GM12874 (cell line): ENCODE results near the gene PSEN1.

Experiments used
- CTCF ChIP-seq: IDR thresholded peaks from 2 replicates; pipeline ENCODE4 v1.5.1; 2011; ENCODE audit warnings: low read depth, mild to moderate bottlenecking, control low read depth, low read length, moderate library complexity; ENCODE audit not compliant: insufficient read depth

PSEN1 gene

GRCh38 chr14:73136387-73137225 lies at the start of gene PSEN1:
PSEN1 (plus strand) TSS chr14:73136507; CDS start chr14:73148020, 11,513 bp downstream.
- no peak for TF ChIP-seq CTCF

DNA sequence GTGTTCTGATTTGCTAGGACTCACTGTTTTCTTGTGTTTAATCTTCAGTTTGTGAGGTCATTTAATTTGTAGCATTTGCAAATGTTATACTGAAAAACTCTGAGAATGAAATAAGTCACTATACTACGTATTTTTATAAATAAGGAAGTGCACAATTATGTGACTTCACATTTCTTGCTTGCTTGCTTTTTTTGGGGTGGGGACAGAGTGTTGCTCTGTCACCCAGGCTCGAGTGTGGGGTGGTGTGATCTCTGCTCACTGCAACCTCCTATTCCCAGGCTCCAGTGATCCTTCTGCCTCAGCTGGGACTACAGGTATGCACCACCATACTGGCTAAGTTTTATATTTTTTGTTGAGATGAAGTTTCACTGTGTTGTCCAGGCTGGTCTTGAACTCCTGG lies 45.3 kb upstream of the PSEN1 start:
- no peak for TF ChIP-seq CTCF

- TF ChIP-seq CTCF: no peak
These were observed 38.9 kb upstream of the PSEN1 start for GRCh38 chr14:73097421-73097820.

GRCh38 chr14:73100334-73100733 lies 36.0 kb upstream of the PSEN1 start:
- no peak for TF ChIP-seq CTCF

GRCh38 chr14:73102806-73103497 lies 33.4 kb upstream of the PSEN1 start:
- TF ChIP-seq CTCF: no peak

DNA sequence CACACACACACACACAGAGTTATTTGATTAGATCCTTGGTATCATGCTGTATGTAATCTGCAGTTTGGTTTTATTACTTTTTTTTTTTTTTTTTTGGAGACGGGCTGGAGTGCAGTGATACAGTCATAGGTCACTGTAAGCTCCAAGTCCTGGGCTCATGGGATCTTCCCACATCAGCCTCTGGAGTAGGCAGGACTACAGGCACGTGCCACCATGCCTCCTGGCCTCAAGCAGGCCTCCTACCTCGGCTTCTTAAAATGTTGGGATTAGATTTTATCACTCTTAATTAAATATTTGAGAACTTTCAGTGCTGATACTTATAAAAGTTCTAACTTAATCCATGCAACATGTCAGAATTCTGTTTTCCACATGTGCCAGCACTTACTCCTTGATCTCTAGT lies 31.3 kb upstream of the PSEN1 start:
- no peak for TF ChIP-seq CTCF

DNA sequence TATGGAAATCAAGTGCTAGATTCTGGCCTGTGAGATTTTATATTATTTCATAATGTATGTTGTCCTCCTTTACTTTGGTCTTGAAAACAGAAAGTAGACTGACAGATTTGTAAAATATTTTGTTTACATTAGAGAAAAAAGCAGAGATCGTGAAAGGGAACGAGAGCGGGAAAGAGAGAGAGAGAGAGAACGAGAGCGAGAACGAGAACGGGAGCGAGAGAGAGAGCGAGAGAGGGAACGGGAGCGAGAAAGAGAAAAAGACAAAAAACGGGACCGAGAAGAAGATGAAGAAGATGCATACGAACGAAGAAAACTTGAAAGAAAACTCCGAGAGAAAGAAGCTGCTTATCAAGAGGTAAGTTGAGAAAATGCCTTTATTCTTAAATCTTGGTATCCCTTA lies 30.6 kb upstream of the PSEN1 start:
- no peak for TF ChIP-seq CTCF
